ENCODE data around the gene SYAP1.

The SYAP1 gene

DNA sequence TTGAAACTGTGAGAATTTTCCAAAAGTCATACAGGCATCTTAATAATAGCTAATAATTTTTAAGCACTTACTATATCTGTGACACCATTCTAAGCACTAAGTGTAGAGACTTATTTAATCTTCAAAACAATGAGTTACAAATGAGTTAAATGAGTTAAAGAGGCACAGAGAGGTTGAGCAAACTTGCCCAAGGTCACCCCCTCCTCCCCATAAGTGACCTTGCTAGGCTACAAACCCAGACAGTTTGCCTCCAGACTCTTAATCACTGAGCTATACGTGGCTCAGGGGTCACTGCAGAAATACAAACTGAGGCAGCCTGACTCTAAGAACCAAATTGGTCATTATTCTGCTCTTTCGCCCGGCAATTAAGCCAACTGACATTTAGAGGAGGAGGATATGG lies 22.5 kb upstream of the SYAP1 start:
- no peak for DNase-seq (ENCODE audit: low spot score)
- TF ChIP-seq, protein P1, sequence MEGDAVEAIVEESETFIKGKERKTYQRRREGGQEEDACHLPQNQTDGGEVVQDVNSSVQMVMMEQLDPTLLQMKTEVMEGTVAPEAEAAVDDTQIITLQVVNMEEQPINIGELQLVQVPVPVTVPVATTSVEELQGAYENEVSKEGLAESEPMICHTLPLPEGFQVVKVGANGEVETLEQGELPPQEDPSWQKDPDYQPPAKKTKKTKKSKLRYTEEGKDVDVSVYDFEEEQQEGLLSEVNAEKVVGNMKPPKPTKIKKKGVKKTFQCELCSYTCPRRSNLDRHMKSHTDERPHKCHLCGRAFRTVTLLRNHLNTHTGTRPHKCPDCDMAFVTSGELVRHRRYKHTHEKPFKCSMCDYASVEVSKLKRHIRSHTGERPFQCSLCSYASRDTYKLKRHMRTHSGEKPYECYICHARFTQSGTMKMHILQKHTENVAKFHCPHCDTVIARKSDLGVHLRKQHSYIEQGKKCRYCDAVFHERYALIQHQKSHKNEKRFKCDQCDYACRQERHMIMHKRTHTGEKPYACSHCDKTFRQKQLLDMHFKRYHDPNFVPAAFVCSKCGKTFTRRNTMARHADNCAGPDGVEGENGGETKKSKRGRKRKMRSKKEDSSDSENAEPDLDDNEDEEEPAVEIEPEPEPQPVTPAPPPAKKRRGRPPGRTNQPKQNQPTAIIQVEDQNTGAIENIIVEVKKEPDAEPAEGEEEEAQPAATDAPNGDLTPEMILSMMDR (IDR thresholded peaks at IDR 0.05) = no peak
- H3K27ac ChIP-seq = no peak overlapping the region
- no peak overlapping the region for H3K4me3 ChIP-seq

DNA sequence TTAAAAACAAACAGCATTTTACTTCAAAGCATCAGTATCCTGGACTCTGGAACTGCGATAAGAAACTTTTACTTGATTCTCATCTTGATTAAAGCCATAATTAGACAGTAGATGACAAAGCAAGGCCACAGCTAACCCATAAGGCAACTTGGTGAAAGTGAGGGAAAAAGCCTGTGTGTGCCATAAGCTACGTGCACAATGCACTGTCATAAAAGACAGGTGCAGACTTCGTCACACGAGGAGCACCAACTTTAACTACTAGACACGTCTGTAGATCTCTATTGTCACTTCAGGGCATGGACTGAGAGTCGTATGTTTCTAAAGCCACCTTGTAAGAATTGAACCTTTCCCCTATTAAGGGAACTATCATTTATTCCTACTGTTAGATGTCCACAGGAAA lies 20.0 kb upstream of the SYAP1 start:
- H3K27ac ChIP-seq = no peak overlapping the region
- TF ChIP-seq, protein P1 (IDR thresholded peaks at IDR 0.05) = no peak
- DNase-seq (ENCODE audit: low spot score) = no peak
- no peak overlapping the region for H3K4me3 ChIP-seq

DNA sequence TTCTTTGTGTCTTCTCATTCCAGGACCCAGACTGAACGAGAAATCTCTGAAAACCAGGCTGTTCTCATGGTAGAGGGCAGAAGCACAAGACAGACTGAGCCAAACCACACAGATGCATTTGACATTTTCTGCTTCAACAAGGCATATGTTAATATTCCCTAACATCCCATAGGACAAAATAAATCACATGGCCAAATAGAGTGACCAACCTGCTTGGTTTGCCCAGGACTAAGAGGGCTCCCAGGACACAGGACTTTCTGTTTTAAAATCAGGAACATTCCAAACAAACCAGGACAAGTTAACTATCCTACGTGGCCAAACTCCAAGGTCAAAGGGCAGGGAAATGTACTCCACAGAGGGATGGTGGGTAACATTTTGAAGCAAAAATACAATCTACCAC lies 18.7 kb upstream of the SYAP1 start:
- no peak overlapping the region for H3K4me3 ChIP-seq
- H3K27ac ChIP-seq = no peak overlapping the region
- TF ChIP-seq, protein P1 (IDR thresholded peaks at IDR 0.05) = no peak

DNA sequence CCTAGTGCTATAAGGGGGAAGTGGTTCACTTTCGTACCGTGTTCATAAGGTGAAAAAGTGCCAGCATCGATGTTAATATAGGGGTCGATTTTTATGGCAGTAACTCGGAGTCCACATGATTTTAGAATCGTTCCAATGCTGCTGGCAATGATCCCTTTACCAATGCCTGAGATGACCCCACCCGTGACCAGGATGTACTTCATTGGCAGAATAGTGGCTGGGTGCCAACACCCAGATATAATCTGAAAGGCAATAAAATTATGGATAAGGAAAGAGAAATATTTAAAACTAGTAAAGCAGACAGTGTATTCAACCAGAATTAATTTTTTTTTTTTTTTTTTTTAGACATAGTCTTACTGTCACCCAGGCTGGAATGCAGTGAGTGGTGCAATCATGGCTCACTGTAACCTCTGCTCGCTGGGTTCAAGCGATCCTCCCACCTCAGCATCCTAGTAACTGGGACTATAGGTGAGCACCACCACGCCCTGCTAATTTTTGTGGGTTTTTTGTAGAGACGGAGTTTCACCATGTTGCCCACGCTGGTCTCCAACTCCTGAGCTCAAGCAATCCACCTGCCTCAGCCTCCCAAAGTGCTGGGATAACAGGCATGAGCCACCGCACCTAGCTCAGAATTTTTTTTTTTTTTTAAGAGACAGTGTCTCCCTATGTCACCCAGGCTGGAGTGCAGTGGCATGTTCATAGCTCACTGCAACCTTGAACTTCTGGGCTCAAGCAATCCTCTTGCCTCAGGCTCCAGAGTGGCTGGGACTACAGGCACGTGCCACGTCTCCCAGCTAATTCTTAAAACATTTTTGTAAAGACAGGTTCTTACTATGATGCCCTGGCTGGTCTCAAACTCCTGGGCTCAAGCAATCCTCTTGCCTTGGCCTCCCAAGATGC lies 16.5 kb upstream of the SYAP1 start:
- Histone ChIP-seq H3K4me3 (no peak overlapping the region), H3K27ac (no peak overlapping the region)
- TF ChIP-seq, protein P1 (IDR thresholded peaks at IDR 0.05) = no peak
- no peak for DNase-seq (ENCODE audit: low spot score)

More for the DNA sequence above, 18.7 kb upstream of the SYAP1 start:
- no peak for DNase-seq (ENCODE audit: low spot score)

DNA sequence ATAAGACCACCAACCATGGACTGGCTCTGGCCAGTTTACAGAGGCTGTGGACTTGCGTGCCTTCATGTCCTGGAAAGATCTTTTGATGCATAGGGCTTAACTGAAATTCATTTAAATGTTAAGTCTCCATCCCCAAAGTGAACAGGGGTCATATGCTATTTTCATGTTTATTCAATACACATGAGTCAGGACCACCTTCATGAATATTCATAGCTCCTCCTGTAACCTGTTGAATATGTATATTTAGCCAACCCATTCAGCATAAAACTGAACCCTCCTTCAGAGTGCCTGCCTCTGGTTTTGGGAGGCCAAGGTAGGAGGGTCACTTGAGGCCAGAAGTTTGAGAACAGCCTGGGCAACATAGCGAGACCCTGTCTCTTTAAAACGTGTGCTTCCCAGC lies 14.0 kb upstream of the SYAP1 start:
- H3K4me3 ChIP-seq = no peak overlapping the region
- TF ChIP-seq, protein P1 (IDR thresholded peaks at IDR 0.05) = no peak

DNA sequence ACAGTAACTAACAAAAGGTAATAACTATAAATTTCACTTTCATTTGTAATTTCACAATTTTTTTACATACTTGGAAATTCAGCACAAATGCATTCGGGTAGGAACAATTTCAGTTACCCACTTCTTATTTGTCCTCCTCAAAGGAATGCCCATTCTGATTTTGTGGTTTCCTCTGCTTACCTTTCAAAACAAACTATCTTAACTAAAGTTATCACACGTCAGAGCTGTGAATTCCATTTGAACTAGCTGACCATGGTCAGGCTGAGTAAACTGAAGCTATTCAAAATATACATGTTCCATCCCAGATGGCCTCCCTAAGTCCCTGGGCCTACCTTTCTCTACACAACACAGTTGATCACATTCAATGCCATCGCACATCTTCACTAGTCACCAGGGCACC lies 11.4 kb upstream of the SYAP1 start:
- TF ChIP-seq, protein P1 (IDR thresholded peaks at IDR 0.05) = no peak
- no peak overlapping the region for H3K27ac ChIP-seq
- no peak overlapping the region for H3K4me3 ChIP-seq
- no peak for DNase-seq (ENCODE audit: low spot score)

More for the DNA sequence above, 14.0 kb upstream of the SYAP1 start:
- no peak overlapping the region for H3K27ac ChIP-seq
- no peak for DNase-seq (ENCODE audit: low spot score)

All from coronary artery (tissue), 2 donors.